HepG2 (cell line): Measurements from ENCODE around the gene ZNF217. TPM values are rescaled to one million over a fixed set of nuclear protein-coding genes. Genes with fewer than 3 reads are reported as not detected.
A peak's percentile ranks its signal among the peaks of the same experiment; 100 is the strongest.

ENCODE experiments used
- HIVEP1 ChIP-seq: sonication (generic); formaldehyde crosslinking; IDR thresholded peaks from 2 replicates; pipeline ENCODE4 v1.4.0; 2020; ENCODE audit warnings: mild to moderate bottlenecking, missing genetic modification reagents
- KLF11 ChIP-seq: IDR thresholded peaks from 2 replicates; pipeline ENCODE4 v1.6.1; 2016; ENCODE audit warnings: missing compliant biosample characterization
- SMARCC2 ChIP-seq: fragments of 450-650 bp; IDR thresholded peaks from 2 replicates; pipeline ENCODE4 v1.6.1; 2017; ENCODE audit warnings: antibody characterized with exemption, mild to moderate bottlenecking
- SUZ12 ChIP-seq: fragments of 150-350 bp; IDR thresholded peaks from 2 replicates; pipeline ENCODE4 v1.6.1; 2014; ENCODE audit warnings: low read depth, low read length
- WIZ ChIP-seq: sonication (generic); formaldehyde crosslinking; IDR thresholded peaks from 2 replicates; pipeline ENCODE4 v1.5.1; 2020; ENCODE audit warnings: mild to moderate bottlenecking, missing genetic modification reagents
- ZFY ChIP-seq: sonication (generic); formaldehyde crosslinking; IDR thresholded peaks from 2 replicates; pipeline ENCODE4 v1.4.0; 2020; ENCODE audit warnings: missing genetic modification reagents
- polyA plus RNA-seq, 8 experiments: library from polyadenylated mRNA; depleted of rRNA in 3 of 8; stranded (reverse) in 7 of 8; unstranded in 1 of 8; fragments of >200 nt; fragmentation: Illumina TruSeq in 4 of 8; extraction: Trizol in 4 of 8; gene quantifications; 2 replicates each; pipeline versions ENCODE4 v1.2.1 to v1.2.3, GENCODE V29; 2011 to 2016; ENCODE audit warnings: low read depth in 4 of 8, missing spikeins in 1 of 8, mixed read lengths in 1 of 8; ENCODE audit not compliant: insufficient read depth in 1 of 8
- total RNA-seq, 5 experiments: library from RNA; depleted of rRNA; stranded (reverse); fragments of >200 nt; fragmentation: Illumina TruSeq; extraction: Trizol; gene quantifications; 2 replicates each; pipeline ENCODE4 v1.2.3, GENCODE V29; 2016; ENCODE audit warnings: low read depth in 1 of 5
- TF ChIP-seq, protein P1 (sequence below): sonication (generic); formaldehyde crosslinking; IDR thresholded peaks from 2 replicates; pipeline ENCODE4 v1.4.0; 2020; ENCODE audit warnings: missing genetic modification reagents
- TF ChIP-seq, protein P2 (sequence below): sonication (generic); formaldehyde crosslinking; IDR thresholded peaks from 2 replicates; pipeline ENCODE4 v1.4.0; 2020; ENCODE audit warnings: missing genetic modification reagents
- TF ChIP-seq, protein P3 (sequence below): sonication (generic); formaldehyde crosslinking; IDR thresholded peaks from 2 replicates; pipeline ENCODE4 v1.4.0; 2020; ENCODE audit warnings: missing genetic modification reagents
- TF ChIP-seq, protein P4 (sequence below): sonication (generic); formaldehyde crosslinking; IDR thresholded peaks from 2 replicates; pipeline ENCODE4 v1.4.0; 2020; ENCODE audit warnings: missing genetic modification reagents
- TF ChIP-seq, protein P5 (sequence below): sonication (generic); formaldehyde crosslinking; IDR thresholded peaks from 2 replicates; pipeline ENCODE4 v1.4.0; 2020; ENCODE audit warnings: missing genetic modification reagents
- TF ChIP-seq, protein P6 (sequence below): sonication (generic); formaldehyde crosslinking; conservative IDR thresholded peaks from 2 replicates; pipeline ENCODE4 v1.8.0; 2022; ENCODE audit warnings: mild to moderate bottlenecking, moderate library complexity, missing genetic modification reagents

The ZNF217 gene
- total and polyA plus RNA-seq, 2 of the 13 experiments (the other 11 are each of a cell fraction or from before 2014, with no cell fraction given): 22.3 to 29.8 TPM

DNA sequence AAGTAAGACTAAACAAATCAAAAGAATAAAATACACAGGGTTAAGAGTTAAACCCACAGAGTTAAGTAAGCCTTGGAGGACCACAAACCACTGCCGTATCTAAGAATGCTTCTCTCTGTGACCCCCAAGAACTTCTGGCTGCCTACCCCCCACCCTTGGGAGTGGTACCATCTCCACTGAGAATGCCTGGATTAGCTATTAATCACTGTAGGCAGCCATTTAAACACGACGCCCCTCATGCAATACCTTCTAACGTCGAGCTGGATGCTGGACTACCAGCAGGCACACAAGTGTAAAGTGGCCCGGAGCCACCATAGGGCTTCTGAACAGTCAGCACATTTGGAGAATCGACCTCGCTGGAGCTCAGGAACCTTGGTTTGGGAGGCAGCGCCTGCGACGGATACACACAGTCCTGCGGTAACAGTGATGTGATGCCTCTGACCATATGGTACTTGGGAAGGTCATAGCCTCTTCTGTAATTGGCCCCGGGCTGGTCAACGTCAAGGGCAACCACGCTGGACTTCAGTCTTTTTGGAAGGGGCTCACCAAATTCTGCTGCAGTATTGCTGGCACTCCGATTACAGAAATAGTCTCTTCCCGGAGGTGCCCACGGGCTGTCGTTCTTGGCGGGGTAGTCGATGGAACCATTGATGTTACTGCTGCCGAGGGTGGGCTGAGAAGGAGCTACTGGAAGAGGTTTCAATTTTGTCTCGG is 18.0 kb downstream of the ZNF217 start (continued):
- TF ChIP-seq, protein P1, sequence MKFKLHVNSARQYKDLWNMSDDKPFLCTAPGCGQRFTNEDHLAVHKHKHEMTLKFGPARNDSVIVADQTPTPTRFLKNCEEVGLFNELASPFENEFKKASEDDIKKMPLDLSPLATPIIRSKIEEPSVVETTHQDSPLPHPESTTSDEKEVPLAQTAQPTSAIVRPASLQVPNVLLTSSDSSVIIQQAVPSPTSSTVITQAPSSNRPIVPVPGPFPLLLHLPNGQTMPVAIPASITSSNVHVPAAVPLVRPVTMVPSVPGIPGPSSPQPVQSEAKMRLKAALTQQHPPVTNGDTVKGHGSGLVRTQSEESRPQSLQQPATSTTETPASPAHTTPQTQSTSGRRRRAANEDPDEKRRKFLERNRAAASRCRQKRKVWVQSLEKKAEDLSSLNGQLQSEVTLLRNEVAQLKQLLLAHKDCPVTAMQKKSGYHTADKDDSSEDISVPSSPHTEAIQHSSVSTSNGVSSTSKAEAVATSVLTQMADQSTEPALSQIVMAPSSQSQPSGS (CRISPR knock-in tag): no peak
- TF ChIP-seq, protein P2, sequence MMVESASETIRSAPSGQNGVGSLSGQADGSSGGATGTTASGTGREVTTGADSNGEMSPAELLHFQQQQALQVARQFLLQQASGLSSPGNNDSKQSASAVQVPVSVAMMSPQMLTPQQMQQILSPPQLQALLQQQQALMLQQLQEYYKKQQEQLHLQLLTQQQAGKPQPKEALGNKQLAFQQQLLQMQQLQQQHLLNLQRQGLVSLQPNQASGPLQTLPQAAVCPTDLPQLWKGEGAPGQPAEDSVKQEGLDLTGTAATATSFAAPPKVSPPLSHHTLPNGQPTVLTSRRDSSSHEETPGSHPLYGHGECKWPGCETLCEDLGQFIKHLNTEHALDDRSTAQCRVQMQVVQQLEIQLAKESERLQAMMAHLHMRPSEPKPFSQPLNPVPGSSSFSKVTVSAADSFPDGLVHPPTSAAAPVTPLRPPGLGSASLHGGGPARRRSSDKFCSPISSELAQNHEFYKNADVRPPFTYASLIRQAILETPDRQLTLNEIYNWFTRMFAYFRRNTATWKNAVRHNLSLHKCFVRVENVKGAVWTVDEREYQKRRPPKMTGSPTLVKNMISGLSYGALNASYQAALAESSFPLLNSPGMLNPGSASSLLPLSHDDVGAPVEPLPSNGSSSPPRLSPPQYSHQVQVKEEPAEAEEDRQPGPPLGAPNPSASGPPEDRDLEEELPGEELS: no peak
- TF ChIP-seq, protein P3, sequence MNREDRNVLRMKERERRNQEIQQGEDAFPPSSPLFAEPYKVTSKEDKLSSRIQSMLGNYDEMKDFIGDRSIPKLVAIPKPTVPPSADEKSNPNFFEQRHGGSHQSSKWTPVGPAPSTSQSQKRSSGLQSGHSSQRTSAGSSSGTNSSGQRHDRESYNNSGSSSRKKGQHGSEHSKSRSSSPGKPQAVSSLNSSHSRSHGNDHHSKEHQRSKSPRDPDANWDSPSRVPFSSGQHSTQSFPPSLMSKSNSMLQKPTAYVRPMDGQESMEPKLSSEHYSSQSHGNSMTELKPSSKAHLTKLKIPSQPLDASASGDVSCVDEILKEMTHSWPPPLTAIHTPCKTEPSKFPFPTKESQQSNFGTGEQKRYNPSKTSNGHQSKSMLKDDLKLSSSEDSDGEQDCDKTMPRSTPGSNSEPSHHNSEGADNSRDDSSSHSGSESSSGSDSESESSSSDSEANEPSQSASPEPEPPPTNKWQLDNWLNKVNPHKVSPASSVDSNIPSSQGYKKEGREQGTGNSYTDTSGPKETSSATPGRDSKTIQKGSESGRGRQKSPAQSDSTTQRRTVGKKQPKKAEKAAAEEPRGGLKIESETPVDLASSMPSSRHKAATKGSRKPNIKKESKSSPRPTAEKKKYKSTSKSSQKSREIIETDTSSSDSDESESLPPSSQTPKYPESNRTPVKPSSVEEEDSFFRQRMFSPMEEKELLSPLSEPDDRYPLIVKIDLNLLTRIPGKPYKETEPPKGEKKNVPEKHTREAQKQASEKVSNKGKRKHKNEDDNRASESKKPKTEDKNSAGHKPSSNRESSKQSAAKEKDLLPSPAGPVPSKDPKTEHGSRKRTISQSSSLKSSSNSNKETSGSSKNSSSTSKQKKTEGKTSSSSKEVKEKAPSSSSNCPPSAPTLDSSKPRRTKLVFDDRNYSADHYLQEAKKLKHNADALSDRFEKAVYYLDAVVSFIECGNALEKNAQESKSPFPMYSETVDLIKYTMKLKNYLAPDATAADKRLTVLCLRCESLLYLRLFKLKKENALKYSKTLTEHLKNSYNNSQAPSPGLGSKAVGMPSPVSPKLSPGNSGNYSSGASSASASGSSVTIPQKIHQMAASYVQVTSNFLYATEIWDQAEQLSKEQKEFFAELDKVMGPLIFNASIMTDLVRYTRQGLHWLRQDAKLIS (CRISPR knock-in tag): no peak
- TF ChIP-seq ZFY (no peak), KLF11 (no peak), SUZ12 (no peak), WIZ (CRISPR knock-in tag) (no peak), HIVEP1 (CRISPR knock-in tag) (peak; percentile 59; the same call in 1 of the 2 replicates), SMARCC2 (no peak)
- TF ChIP-seq, protein P4, sequence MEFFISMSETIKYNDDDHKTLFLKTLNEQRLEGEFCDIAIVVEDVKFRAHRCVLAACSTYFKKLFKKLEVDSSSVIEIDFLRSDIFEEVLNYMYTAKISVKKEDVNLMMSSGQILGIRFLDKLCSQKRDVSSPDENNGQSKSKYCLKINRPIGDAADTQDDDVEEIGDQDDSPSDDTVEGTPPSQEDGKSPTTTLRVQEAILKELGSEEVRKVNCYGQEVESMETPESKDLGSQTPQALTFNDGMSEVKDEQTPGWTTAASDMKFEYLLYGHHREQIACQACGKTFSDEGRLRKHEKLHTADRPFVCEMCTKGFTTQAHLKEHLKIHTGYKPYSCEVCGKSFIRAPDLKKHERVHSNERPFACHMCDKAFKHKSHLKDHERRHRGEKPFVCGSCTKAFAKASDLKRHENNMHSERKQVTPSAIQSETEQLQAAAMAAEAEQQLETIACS (CRISPR knock-in tag): no peak
- TF ChIP-seq, protein P5, sequence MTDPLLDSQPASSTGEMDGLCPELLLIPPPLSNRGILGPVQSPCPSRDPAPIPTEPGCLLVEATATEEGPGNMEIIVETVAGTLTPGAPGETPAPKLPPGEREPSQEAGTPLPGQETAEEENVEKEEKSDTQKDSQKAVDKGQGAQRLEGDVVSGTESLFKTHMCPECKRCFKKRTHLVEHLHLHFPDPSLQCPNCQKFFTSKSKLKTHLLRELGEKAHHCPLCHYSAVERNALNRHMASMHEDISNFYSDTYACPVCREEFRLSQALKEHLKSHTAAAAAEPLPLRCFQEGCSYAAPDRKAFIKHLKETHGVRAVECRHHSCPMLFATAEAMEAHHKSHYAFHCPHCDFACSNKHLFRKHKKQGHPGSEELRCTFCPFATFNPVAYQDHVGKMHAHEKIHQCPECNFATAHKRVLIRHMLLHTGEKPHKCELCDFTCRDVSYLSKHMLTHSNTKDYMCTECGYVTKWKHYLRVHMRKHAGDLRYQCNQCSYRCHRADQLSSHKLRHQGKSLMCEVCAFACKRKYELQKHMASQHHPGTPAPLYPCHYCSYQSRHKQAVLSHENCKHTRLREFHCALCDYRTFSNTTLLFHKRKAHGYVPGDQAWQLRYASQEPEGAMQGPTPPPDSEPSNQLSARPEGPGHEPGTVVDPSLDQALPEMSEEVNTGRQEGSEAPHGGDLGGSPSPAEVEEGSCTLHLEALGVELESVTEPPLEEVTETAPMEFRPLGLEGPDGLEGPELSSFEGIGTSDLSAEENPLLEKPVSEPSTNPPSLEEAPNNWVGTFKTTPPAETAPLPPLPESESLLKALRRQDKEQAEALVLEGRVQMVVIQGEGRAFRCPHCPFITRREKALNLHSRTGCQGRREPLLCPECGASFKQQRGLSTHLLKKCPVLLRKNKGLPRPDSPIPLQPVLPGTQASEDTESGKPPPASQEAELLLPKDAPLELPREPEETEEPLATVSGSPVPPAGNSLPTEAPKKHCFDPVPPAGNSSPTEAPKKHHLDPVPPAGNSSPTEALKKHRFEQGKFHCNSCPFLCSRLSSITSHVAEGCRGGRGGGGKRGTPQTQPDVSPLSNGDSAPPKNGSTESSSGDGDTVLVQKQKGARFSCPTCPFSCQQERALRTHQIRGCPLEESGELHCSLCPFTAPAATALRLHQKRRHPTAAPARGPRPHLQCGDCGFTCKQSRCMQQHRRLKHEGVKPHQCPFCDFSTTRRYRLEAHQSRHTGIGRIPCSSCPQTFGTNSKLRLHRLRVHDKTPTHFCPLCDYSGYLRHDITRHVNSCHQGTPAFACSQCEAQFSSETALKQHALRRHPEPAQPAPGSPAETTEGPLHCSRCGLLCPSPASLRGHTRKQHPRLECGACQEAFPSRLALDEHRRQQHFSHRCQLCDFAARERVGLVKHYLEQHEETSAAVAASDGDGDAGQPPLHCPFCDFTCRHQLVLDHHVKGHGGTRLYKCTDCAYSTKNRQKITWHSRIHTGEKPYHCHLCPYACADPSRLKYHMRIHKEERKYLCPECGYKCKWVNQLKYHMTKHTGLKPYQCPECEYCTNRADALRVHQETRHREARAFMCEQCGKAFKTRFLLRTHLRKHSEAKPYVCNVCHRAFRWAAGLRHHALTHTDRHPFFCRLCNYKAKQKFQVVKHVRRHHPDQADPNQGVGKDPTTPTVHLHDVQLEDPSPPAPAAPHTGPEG (CRISPR knock-in tag): no peak
- TF ChIP-seq, protein P6, sequence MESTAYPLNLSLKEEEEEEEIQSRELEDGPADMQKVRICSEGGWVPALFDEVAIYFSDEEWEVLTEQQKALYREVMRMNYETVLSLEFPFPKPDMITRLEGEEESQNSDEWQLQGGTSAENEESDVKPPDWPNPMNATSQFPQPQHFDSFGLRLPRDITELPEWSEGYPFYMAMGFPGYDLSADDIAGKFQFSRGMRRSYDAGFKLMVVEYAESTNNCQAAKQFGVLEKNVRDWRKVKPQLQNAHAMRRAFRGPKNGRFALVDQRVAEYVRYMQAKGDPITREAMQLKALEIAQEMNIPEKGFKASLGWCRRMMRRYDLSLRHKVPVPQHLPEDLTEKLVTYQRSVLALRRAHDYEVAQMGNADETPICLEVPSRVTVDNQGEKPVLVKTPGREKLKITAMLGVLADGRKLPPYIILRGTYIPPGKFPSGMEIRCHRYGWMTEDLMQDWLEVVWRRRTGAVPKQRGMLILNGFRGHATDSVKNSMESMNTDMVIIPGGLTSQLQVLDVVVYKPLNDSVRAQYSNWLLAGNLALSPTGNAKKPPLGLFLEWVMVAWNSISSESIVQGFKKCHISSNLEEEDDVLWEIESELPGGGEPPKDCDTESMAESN (CRISPR knock-in tag): 0 out of 2 replicates have a peak, but pooled peaks have one; percentile 24
